B cell (primary cell): Measurements from ENCODE around the gene PPFIA1.

ENCODE experiments used
- EZH2 ChIP-seq: IDR thresholded peaks from 2 replicates; pipeline ENCODE4 v1.6.1; 2012; ENCODE audit warnings: borderline replicate concordance, low read depth, mild to moderate bottlenecking, moderate library complexity, low read length; ENCODE audit not compliant: insufficient read depth, poor library complexity, severe bottlenecking
- TF ChIP-seq, protein P1 (sequence below): fragments of 200-600 bp; IDR thresholded peaks from one replicate; pipeline ENCODE4 v1.8.0; 2022; ENCODE audit warnings: antibody characterized with exemption, mild to moderate bottlenecking

DNA sequence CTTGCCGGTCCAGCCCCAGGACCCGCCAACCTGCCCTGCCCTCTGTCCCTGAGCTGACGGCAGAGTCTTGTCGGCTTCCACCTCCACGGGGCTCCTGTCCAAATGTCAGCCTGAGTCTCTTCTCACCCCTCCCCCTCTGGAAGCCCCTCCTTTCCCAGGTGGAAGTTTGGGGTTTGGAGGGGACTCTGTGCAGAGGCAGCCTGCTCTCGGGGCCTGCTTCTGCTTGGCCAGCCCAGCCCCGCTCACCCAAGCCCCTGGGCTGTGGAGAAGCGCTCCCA lies 158.9 kb downstream of the PPFIA1 start:
- TF ChIP-seq, protein P1, sequence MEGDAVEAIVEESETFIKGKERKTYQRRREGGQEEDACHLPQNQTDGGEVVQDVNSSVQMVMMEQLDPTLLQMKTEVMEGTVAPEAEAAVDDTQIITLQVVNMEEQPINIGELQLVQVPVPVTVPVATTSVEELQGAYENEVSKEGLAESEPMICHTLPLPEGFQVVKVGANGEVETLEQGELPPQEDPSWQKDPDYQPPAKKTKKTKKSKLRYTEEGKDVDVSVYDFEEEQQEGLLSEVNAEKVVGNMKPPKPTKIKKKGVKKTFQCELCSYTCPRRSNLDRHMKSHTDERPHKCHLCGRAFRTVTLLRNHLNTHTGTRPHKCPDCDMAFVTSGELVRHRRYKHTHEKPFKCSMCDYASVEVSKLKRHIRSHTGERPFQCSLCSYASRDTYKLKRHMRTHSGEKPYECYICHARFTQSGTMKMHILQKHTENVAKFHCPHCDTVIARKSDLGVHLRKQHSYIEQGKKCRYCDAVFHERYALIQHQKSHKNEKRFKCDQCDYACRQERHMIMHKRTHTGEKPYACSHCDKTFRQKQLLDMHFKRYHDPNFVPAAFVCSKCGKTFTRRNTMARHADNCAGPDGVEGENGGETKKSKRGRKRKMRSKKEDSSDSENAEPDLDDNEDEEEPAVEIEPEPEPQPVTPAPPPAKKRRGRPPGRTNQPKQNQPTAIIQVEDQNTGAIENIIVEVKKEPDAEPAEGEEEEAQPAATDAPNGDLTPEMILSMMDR, result no peak
- TF ChIP-seq EZH2, result no peak
